ENCODE results near the gene GOLGA8B. TPM values are rescaled to one million over a fixed set of nuclear protein-coding genes. Genes with fewer than 3 reads are reported as not detected.

The GOLGA8B gene
- total RNA-seq, 1 experiment from 2014 or later = 42.1 TPM

DNA sequence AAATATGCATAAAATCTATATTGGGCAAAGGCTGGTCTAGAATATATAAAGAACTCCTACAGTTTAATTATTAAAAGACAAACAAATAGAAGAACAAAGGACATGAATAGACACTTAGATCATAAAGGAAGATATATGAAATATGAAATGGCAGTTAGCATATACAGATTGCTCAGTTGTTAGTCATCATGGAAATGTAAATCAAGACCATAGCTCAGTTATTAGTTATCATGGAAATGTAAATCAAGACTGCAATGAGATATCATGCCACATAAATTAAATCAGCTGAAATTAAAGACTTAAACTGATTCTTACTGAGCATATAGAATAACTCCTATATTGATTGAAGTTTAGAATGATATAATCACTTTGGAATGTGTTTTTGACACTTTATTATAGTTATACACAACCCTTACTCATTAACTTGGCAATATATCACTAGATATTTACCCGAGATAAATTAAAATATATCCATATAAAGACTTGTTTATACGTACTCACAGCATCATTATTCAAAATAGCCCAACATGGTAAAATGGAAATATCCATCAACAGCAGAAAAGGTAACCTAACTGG, 45.2 kb upstream of the GOLGA8B start:
- no peak overlapping the region for H2AFZ ChIP-seq (ENCODE audit: low read length)
- H2BK5ac ChIP-seq (ENCODE audit: insufficient read length, low read length) = no peak overlapping the region
- H3K27ac Mint-ChIP-seq = no peak overlapping the region
- no peak overlapping the region for H4K8ac ChIP-seq (replicated peaks; ENCODE audit: insufficient read length, low read depth, low read length)
- no peaks in the 10 kb centered on the region for H3K23me2 ChIP-seq (ENCODE audit: insufficient read length, low read depth, low read length, poor library complexity, severe bottlenecking)
- H3K79me2 ChIP-seq (ENCODE audit: insufficient read depth, low read length) = no peaks in the 10 kb centered on the region
- H3T11ph ChIP-seq (ENCODE audit: low read length) = no peak overlapping the region
- H3K4me1 ChIP-seq (ENCODE audit: insufficient read depth, low read length) = no peaks in the 10 kb centered on the region
- no peak overlapping the region for H3K9ac ChIP-seq (ENCODE audit: extremely low read depth, insufficient read length, low read length)
- H3K36me3 Mint-ChIP-seq (ENCODE audit: insufficient read depth in 1 of 3, low read depth in 3 of 3) = no peaks in the 10 kb centered on the region
- H2BK120ac ChIP-seq (ENCODE audit: low read depth, low read length, poor library complexity, severe bottlenecking) = no peak overlapping the region
- no peak overlapping the region for H3K4me2 ChIP-seq (ENCODE audit: insufficient read depth, insufficient read length, low read length)
- no peak overlapping the region for H3K56ac ChIP-seq (ENCODE audit: insufficient read length, low read depth, low read length)
- no peak overlapping the region for H3K14ac ChIP-seq (ENCODE audit: insufficient read depth, low read length)
- no peak overlapping the region for H3K4me3 Mint-ChIP-seq
- DNase-seq = no peak
- no peak overlapping the region for H3K18ac ChIP-seq (ENCODE audit: insufficient read length, low read depth, low read length)
- no CpG with 5 or more reads among the region's 2 CpGs for WGBS (ENCODE audit: extremely low coverage, insufficient read length, low lambda C conversion rate)
- no peaks in the 10 kb centered on the region for H3K9me3 ChIP-seq (ENCODE audit: control insufficient read depth, low read depth, low read length)
- TF ChIP-seq, protein P1, sequence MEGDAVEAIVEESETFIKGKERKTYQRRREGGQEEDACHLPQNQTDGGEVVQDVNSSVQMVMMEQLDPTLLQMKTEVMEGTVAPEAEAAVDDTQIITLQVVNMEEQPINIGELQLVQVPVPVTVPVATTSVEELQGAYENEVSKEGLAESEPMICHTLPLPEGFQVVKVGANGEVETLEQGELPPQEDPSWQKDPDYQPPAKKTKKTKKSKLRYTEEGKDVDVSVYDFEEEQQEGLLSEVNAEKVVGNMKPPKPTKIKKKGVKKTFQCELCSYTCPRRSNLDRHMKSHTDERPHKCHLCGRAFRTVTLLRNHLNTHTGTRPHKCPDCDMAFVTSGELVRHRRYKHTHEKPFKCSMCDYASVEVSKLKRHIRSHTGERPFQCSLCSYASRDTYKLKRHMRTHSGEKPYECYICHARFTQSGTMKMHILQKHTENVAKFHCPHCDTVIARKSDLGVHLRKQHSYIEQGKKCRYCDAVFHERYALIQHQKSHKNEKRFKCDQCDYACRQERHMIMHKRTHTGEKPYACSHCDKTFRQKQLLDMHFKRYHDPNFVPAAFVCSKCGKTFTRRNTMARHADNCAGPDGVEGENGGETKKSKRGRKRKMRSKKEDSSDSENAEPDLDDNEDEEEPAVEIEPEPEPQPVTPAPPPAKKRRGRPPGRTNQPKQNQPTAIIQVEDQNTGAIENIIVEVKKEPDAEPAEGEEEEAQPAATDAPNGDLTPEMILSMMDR (conservative IDR thresholded peaks at IDR 0.05) = no peak
- H2BK15ac ChIP-seq (ENCODE audit: low read depth, low read length) = no peak overlapping the region
- H2BK12ac ChIP-seq (ENCODE audit: insufficient read length, low read depth, low read length) = no peak overlapping the region
- no peaks in the 10 kb centered on the region for H4K20me1 ChIP-seq (ENCODE audit: control insufficient read depth, insufficient read depth, insufficient read length)
- peaks cover 12% of the 10 kb centered on the region for H3K27me3 Mint-ChIP-seq (ENCODE audit: low read depth)
- no peak overlapping the region for H3K23ac ChIP-seq (ENCODE audit: insufficient read length, low read depth, low read length)
- H3K4me1 Mint-ChIP-seq = no peaks in the 10 kb centered on the region
- no peaks in the 10 kb centered on the region for H3K79me1 ChIP-seq (ENCODE audit: insufficient read depth, low read depth, low read length, poor library complexity, severe bottlenecking)
- H3K4ac ChIP-seq (ENCODE audit: low read depth, low read length) = no peak overlapping the region
- H3K27me3 ChIP-seq (ENCODE audit: insufficient read depth, low read length) = no peaks in the 10 kb centered on the region
- H2AK5ac ChIP-seq (ENCODE audit: insufficient read length, low read length) = no peak overlapping the region
- no peak overlapping the region for H2BK20ac ChIP-seq (ENCODE audit: low read depth, low read length, poor library complexity, severe bottlenecking)
- no peak overlapping the region for H4K91ac ChIP-seq (ENCODE audit: insufficient read length, low read depth, low read length)
- peaks cover 2 to 8% of the 10 kb centered on the region in 2 experiments; a peak in 4 of 5 replicates for H3K9me3 Mint-ChIP-seq
- no peak overlapping the region for H4K5ac ChIP-seq (ENCODE audit: insufficient read length, low read depth, low read length)
- H3K27ac ChIP-seq (ENCODE audit: insufficient read length, low read depth, low read length) = no peak overlapping the region
